Left lung (tissue), 14 donors: ENCODE results near the gene MDFIC. TPM values are rescaled to one million over a fixed set of nuclear protein-coding genes. Genes with fewer than 3 reads are reported as not detected.

Experiments
- ATAC-seq: fragments of 200-7000 bp; cut with Tn5 transposase; one replicate; pipeline ENCODE4 v1.9.1; 2020; ENCODE audit warnings: moderate library complexity
- DNase-seq, 4 donors: peaks; one replicate each; pipeline ENCODE4 v3.0.0-alpha.2; 2013 to 2020
- H3K27ac ChIP-seq, 2 donors: fragments of 200-600 bp; sonication (generic) in 1 of 2; one replicate each; pipeline versions ENCODE4 v1.5.0 to v1.8.0; 2020 to 2021
- H3K27me3 ChIP-seq, 2 donors: fragments of 200-600 bp; sonication (generic) in 1 of 2; one replicate each; pipeline versions ENCODE4 v1.5.0 to v1.8.0; 2020 to 2021
- H3K36me3 ChIP-seq, 2 donors: fragments of 200-600 bp; sonication (generic) in 1 of 2; one replicate each; pipeline versions ENCODE4 v1.5.0 to v1.8.0; 2020 to 2021
- H3K4me1 ChIP-seq, 2 donors: fragments of 200-600 bp; one replicate each; pipeline ENCODE4 v1.8.0; 2021
- H3K4me3 ChIP-seq, 2 donors: fragments of 200-600 bp; sonication (generic) in 1 of 2; one replicate each; pipeline versions ENCODE4 v1.5.0 to v1.8.0; 2020 to 2021; ENCODE audit warnings: mild to moderate bottlenecking in 1 of 2
- H3K9me3 ChIP-seq, 2 donors: fragments of 200-600 bp; sonication (generic) in 1 of 2; one replicate each; pipeline versions ENCODE4 v1.5.0 to v1.8.0; 2020 to 2021
- CTCF ChIP-seq, 2 donors: fragments of 200-600 bp; sonication (generic) in 1 of 2; IDR thresholded peaks; one replicate each; pipeline versions ENCODE4 v1.5.0 to v1.8.0; 2021; ENCODE audit warnings: antibody characterized with exemption in 2 of 2
- intact Hi-C, 2 donors: fragments of 100-400 bp; cut with DNase I; formaldehyde crosslinking; loops; one replicate each; pipeline versions ENCODE4 v1.11.2 to v1.14.2; 2022
- long read RNA-seq, 12 donors: library from polyadenylated mRNA in 2 of 12; unstranded in 2 of 12; transcript quantifications; one replicate each; pipeline ENCODE4 v2.0.0 and lab custom pipeline, GENCODE V29; 2019 to 2026
- polyA plus RNA-seq, 6 donors: library from polyadenylated mRNA; unstranded; fragments of 120-200 nt; gene quantifications; one replicate each; pipeline ENCODE4 v1.2.1, GENCODE V29; 2013; ENCODE audit not compliant: insufficient read length in 6 of 6
- total RNA-seq, 2 donors: library from RNA; stranded (reverse); fragmentation: NEBNext Ultra II Directional; extraction: Animal tissue kit (Norgen Biotek cat#: 25700); gene quantifications; one replicate each; pipeline ENCODE4 v1.2.1, GENCODE V29; 2021
- donor health status: DM: no; HTN: yes; CAD: no.
- donor health status: DM: no; HTN: no; CAD: no.

MDFIC gene
- total RNA-seq (10 to 100 TPM; 30.8 to 50.0 TPM), polyA plus RNA-seq (10 to 100 TPM; 55.1 to 64.4 (median 59.6) TPM)
- long read RNA-seq, donor 1, full-length matches to known transcripts: 7 of 13 reads
- long read RNA-seq, donor 1, partial matches to known transcripts: 6 of 13 reads
- long read RNA-seq, donor 1, other reads (novel, unspliced or antisense): 0 of 13 reads
- long read RNA-seq, donor 2, full-length matches to known transcripts: 11 of 16 reads
- long read RNA-seq, donor 2, partial matches to known transcripts: 5 of 16 reads
- long read RNA-seq, donor 2, other reads (novel, unspliced or antisense): 0 of 16 reads
- long read RNA-seq, donor 3, full-length matches to known transcripts: 12 of 12 reads
- long read RNA-seq, donor 3, partial matches to known transcripts: 0 of 12 reads
- long read RNA-seq, donor 3, other reads (novel, unspliced or antisense): 0 of 12 reads
- long read RNA-seq, donor 4: 0 reads
- long read RNA-seq, donor 5, full-length matches to known transcripts: 7 of 12 reads
- long read RNA-seq, donor 5, partial matches to known transcripts: 5 of 12 reads
- long read RNA-seq, donor 5, other reads (novel, unspliced or antisense): 0 of 12 reads
- long read RNA-seq, donor 6, full-length matches to known transcripts: 9 of 9 reads
- long read RNA-seq, donor 6, partial matches to known transcripts: 0 of 9 reads
- long read RNA-seq, donor 6, other reads (novel, unspliced or antisense): 0 of 9 reads
- long read RNA-seq, donor 7, full-length matches to known transcripts: 5 of 5 reads
- long read RNA-seq, donor 7, partial matches to known transcripts: 0 of 5 reads
- long read RNA-seq, donor 7, other reads (novel, unspliced or antisense): 0 of 5 reads
- long read RNA-seq, donor 8, full-length matches to known transcripts: 3 of 3 reads
- long read RNA-seq, donor 8, partial matches to known transcripts: 0 of 3 reads
- long read RNA-seq, donor 8, other reads (novel, unspliced or antisense): 0 of 3 reads
- long read RNA-seq, donor 9: 0 reads
- long read RNA-seq, donor 10, partial matches to known transcripts: 3 of 4 reads
- long read RNA-seq, donor 10, other reads (novel, unspliced or antisense): 1 of 4 reads
- long read RNA-seq, donor 11, full-length matches to known transcripts: 5 of 5 reads
- long read RNA-seq, donor 11, partial matches to known transcripts: 0 of 5 reads
- long read RNA-seq, donor 11, other reads (novel, unspliced or antisense): 0 of 5 reads
- long read RNA-seq, donor 12, full-length matches to known transcripts: 9 of 15 reads
- long read RNA-seq, donor 12, partial matches to known transcripts: 6 of 15 reads
- long read RNA-seq, donor 12, other reads (novel, unspliced or antisense): 0 of 15 reads

GRCh38 chr7:114922026-114922651, at the start of gene MDFIC:
Gene MDFIC, plus strand, starts transcription at chr7:114922094. Its CDS starts 940 bp downstream, at chr7:114923034.
- TF ChIP-seq CTCF (IDR thresholded peaks at IDR 0.05): no peak
- no peaks in the 10 kb centered on the region for H3K36me3 ChIP-seq
- intact Hi-C loops: no loop called here

GRCh38 chr7:114874170-114874569, 47.7 kb upstream of the MDFIC start:
- intact Hi-C loops: no loop called here
- H3K36me3 ChIP-seq: no peaks in the 10 kb centered on the region
- no peaks in the 10 kb centered on the region for H3K9me3 ChIP-seq
- ATAC-seq (no peak), DNase-seq (no peak)
- H3K27me3 ChIP-seq: no peaks in the 10 kb centered on the region
- H3K4me3 ChIP-seq: no peak overlapping the region
- TF ChIP-seq CTCF (IDR thresholded peaks at IDR 0.05): no peak
- H3K4me1 ChIP-seq: peaks cover 0 to 5% of the 10 kb centered on the region in 2 donors
- H3K27ac ChIP-seq: peak overlapping the region in 1 of 2 donors; percentile 39

More at GRCh38 chr7:114922026-114922651, at the start of gene MDFIC:
- Histone ChIP-seq H3K27ac (peak within 1 kb of the TSS; percentile 89 to 92), H3K9me3 (no peaks in the 10 kb centered on the region), H3K27me3 (no peaks in the 10 kb centered on the region), H3K4me1 (peaks cover 0 to 40% of the 10 kb centered on the region in 2 donors), H3K4me3 (peak within 1 kb of the TSS; percentile 67 to 73)
- peak; percentile 59 to 88 (median 69) for DNase-seq
- ATAC-seq: peak; percentile 84

GRCh38 chr7:114875186-114875585, 46.7 kb upstream of the MDFIC start:
- ATAC-seq (no peak), DNase-seq (peak in 1 of 4 donors; percentile 10)
- H3K36me3 ChIP-seq: no peaks in the 10 kb centered on the region
- peaks cover 0 to under 1% of the 10 kb centered on the region in 2 donors for H3K9me3 ChIP-seq
- no peak overlapping the region for H3K4me3 ChIP-seq
- no peak for TF ChIP-seq CTCF (IDR thresholded peaks at IDR 0.05)
- intact Hi-C loops: no loop called here
- H3K27ac ChIP-seq: no peak overlapping the region
- H3K27me3 ChIP-seq: no peaks in the 10 kb centered on the region
- peaks cover 0 to 5% of the 10 kb centered on the region in 2 donors for H3K4me1 ChIP-seq

GRCh38 chr7:114879554-114879953, 42.3 kb upstream of the MDFIC start:
- no peak overlapping the region for H3K4me3 ChIP-seq
- no peak overlapping the region for H3K27ac ChIP-seq
- ATAC-seq: no peak
- no peaks in the 10 kb centered on the region for H3K27me3 ChIP-seq
- peaks cover 0 to 6% of the 10 kb centered on the region in 2 donors for H3K9me3 ChIP-seq
- H3K4me1 ChIP-seq: peaks cover 0 to 5% of the 10 kb centered on the region in 2 donors
- no peaks in the 10 kb centered on the region for H3K36me3 ChIP-seq
- no peak for TF ChIP-seq CTCF (IDR thresholded peaks at IDR 0.05)
- DNase-seq: no peak
- intact Hi-C loops: no loop called here
